ENCODE results near the gene FANCG.

DNA sequence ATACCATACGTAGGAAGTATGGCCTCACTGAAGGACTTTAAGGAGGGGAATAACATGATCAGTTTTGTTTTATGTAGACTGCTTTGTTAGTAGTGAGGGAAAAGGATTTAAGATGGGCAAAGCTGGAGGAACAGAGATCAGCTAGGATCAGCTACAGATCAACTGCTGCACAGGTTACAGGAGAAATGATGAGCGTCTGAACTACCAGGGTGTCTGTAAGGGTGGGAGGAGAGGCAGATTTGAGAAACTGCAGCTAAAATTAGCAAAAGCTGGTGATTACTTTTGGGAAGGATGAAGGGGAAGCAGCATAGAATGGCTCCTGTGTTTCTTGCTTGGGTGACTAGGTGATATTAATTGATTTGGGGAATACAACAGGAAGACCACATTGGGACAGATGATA is 46.6 kb downstream of the FANCG start:
- TF ChIP-seq, protein P1, sequence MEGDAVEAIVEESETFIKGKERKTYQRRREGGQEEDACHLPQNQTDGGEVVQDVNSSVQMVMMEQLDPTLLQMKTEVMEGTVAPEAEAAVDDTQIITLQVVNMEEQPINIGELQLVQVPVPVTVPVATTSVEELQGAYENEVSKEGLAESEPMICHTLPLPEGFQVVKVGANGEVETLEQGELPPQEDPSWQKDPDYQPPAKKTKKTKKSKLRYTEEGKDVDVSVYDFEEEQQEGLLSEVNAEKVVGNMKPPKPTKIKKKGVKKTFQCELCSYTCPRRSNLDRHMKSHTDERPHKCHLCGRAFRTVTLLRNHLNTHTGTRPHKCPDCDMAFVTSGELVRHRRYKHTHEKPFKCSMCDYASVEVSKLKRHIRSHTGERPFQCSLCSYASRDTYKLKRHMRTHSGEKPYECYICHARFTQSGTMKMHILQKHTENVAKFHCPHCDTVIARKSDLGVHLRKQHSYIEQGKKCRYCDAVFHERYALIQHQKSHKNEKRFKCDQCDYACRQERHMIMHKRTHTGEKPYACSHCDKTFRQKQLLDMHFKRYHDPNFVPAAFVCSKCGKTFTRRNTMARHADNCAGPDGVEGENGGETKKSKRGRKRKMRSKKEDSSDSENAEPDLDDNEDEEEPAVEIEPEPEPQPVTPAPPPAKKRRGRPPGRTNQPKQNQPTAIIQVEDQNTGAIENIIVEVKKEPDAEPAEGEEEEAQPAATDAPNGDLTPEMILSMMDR (IDR thresholded peaks at IDR 0.05): no peak
- TF ChIP-seq POLR2A (IDR thresholded peaks at IDR 0.05) (no peak), POLR2AphosphoS5 (IDR thresholded peaks at IDR 0.05) (no peak), EP300 (IDR thresholded peaks at IDR 0.05) (no peak)

Data from stomach (tissue), 4 donors.